ENCODE measurements around the gene SERPINB6.
"Not testable (repeated sequence)": the region's sequence is repeated elsewhere in the genome, so short reads cannot be mapped to it uniquely, and the experiment has no call there.

SERPINB6 gene

GRCh38 chr6:2903411-2904185 is 67.8 kb downstream of the SERPINB6 start:
- Mint-ChIP-seq H3K27ac (peak overlapping the region; percentile 99), H3K4me1 (peaks cover 48 to 67% of the 10 kb centered on the region in 2 donors), H3K36me3 (peaks cover 42 to 43% of the 10 kb centered on the region in 2 donors), H3K4me3 (peak overlapping the region; percentile 99)
- not testable (repeated sequence) for H3K27me3 Mint-ChIP-seq, DNase-seq, H3K9me3 Mint-ChIP-seq
- ATAC-seq (replicated peaks): peak in 1 of 2 donors; percentile 38

GRCh38 chr6:2901645-2902502 is 69.5 kb downstream of the SERPINB6 start:
- not testable (repeated sequence) for H3K27me3 Mint-ChIP-seq, DNase-seq, H3K9me3 Mint-ChIP-seq
- Mint-ChIP-seq H3K4me1 (peaks cover 44 to 67% of the 10 kb centered on the region in 2 donors), H3K4me3 (peak overlapping the region; percentile 99), H3K27ac (peak overlapping the region; percentile 99), H3K36me3 (peaks cover 54% of the 10 kb centered on the region in 2 donors)
- peak in 1 of 2 donors; percentile 1 for ATAC-seq (replicated peaks)

GRCh38 chr6:2900821-2901644 is 70.3 kb downstream of the SERPINB6 start:
- Mint-ChIP-seq H3K9me3 (peaks cover 4 to 5% of the 10 kb centered on the region in 2 donors), H3K27me3 (no peaks in the 10 kb centered on the region), H3K4me1 (peaks cover 42 to 64% of the 10 kb centered on the region in 2 donors), H3K4me3 (peak overlapping the region; percentile 99), H3K36me3 (peaks cover 59 to 60% of the 10 kb centered on the region in 2 donors), H3K27ac (peak overlapping the region; percentile 99)
- ATAC-seq (replicated peaks) (no peak), DNase-seq (no peak)

GRCh38 chr6:2900221-2900807 is 71.1 kb downstream of the SERPINB6 start:
- Mint-ChIP-seq H3K9me3 (peaks cover 4 to 5% of the 10 kb centered on the region in 2 donors), H3K27me3 (no peaks in the 10 kb centered on the region), H3K27ac (peak overlapping the region; percentile 99), H3K4me3 (peak overlapping the region; percentile 99), H3K36me3 (peaks cover 62% of the 10 kb centered on the region in 2 donors), H3K4me1 (peaks cover 42 to 66% of the 10 kb centered on the region in 2 donors)
- no peak for ATAC-seq (replicated peaks)
- no peak for DNase-seq

GRCh38 chr6:2899596-2899995 is 71.8 kb downstream of the SERPINB6 start:
- Mint-ChIP-seq H3K27me3 (no peaks in the 10 kb centered on the region), H3K27ac (peak overlapping the region; percentile 99), H3K9me3 (peaks cover 4 to 5% of the 10 kb centered on the region in 2 donors), H3K36me3 (peaks cover 68 to 69% of the 10 kb centered on the region in 2 donors), H3K4me3 (peak overlapping the region; percentile 99), H3K4me1 (peaks cover 47 to 73% of the 10 kb centered on the region in 2 donors)
- DNase-seq: no peak
- peak in 1 of 2 donors; percentile 10 for ATAC-seq (replicated peaks)

All from stimulated activated naive B cell treated with anti-CD40 and anti-IgM and Interleukin-4, amounts not matched to agents 10 μg/mL and 1 μg/mL and 100 μg/mL, for 72 hours (primary cell).